K562 (cell line): Measurements from ENCODE around the gene ZNF787. TPM values are rescaled to one million over a fixed set of nuclear protein-coding genes. Genes with fewer than 3 reads are reported as not detected.
A peak's percentile ranks its signal among the peaks of the same experiment; 100 is the strongest.

Experiments used
- NR2C2 ChIP-seq, 2 experiments: fragments of 200-800 bp in 1 of 2; sonication (Bioruptor generic) in 1 of 2; sonication (generic) in 1 of 2; formaldehyde crosslinking in 1 of 2; IDR thresholded peaks; 2 replicates each; pipeline versions ENCODE4 v1.6.1 to v1.8.0; 2016 to 2022; ENCODE audit warnings: mild to moderate bottlenecking in 1 of 2, missing compliant biosample characterization in 1 of 2, missing genetic modification characterization in 1 of 2, missing genetic modification reagents in 1 of 2
- PML ChIP-seq: IDR thresholded peaks from 2 replicates; pipeline ENCODE4 v1.6.1; 2012; ENCODE audit warnings: low read length, inconsistent platforms
- POLR2AphosphoS5 ChIP-seq: IDR thresholded peaks from 2 replicates; pipeline ENCODE4 v1.6.1; 2011; ENCODE audit warnings: mild to moderate bottlenecking, low read depth, low read length, moderate library complexity; ENCODE audit not compliant: control insufficient read depth, insufficient read depth
- POLR3A ChIP-seq: IDR thresholded peaks from 2 replicates; pipeline ENCODE4 v1.6.1; 2011; ENCODE audit warnings: borderline replicate concordance, mild to moderate bottlenecking, moderate library complexity; ENCODE audit not compliant: insufficient read length, insufficient read depth; ENCODE audit errors: extremely low read depth
- PTTG1 ChIP-seq: fragments of 450-650 bp; IDR thresholded peaks from 2 replicates; pipeline ENCODE4 v1.6.1; 2016; ENCODE audit warnings: low read depth, mild to moderate bottlenecking, missing genetic modification characterization, missing compliant biosample characterization
- RBBP5 ChIP-seq: fragments of 200-600 bp; sonication (generic); IDR thresholded peaks from 2 replicates; pipeline ENCODE4 v1.6.1; 2012; ENCODE audit warnings: borderline replicate concordance, mild to moderate bottlenecking, low read length, control low read depth, inconsistent platforms; ENCODE audit not compliant: insufficient read depth, poor library complexity, severe bottlenecking
- RBM22 ChIP-seq: fragments of 200-400 bp; formaldehyde crosslinking; IDR thresholded peaks from 2 replicates; pipeline ENCODE4 v1.6.1; 2018; ENCODE audit warnings: low read length, low read depth; ENCODE audit not compliant: poor library complexity, severe bottlenecking
- ZNF589 ChIP-seq: fragments of 200-800 bp; sonication (Bioruptor generic); IDR thresholded peaks from 2 replicates; pipeline ENCODE4 v1.6.1; 2016; ENCODE audit warnings: low read depth, missing genetic modification characterization, missing compliant biosample characterization
- ZZZ3 ChIP-seq: fragments of 450-650 bp; IDR thresholded peaks from 2 replicates; pipeline ENCODE4 v1.6.1; 2016; ENCODE audit warnings: antibody characterized with exemption, mild to moderate bottlenecking, moderate library complexity
- polyA plus RNA-seq, 8 experiments: library from polyadenylated mRNA; depleted of rRNA in 4 of 8; stranded (reverse) in 5 of 8; unstranded in 3 of 8; fragments of >200 nt; fragmentation: Nextera tagmentation in 2 of 8; fragmentation: Illumina TruSeq in 1 of 8; extraction: Ambion mirVana in 2 of 8; extraction: Trizol in 1 of 8; gene quantifications; 2 replicates each; pipeline versions ENCODE4 v1.2.1 to v1.2.3, GENCODE V29; 2011 to 2014; ENCODE audit warnings: inconsistent platforms in 1 of 8, missing spikeins in 1 of 8
- total RNA-seq, 7 experiments: library from RNA; depleted of rRNA in 6 of 7; stranded (reverse); fragments of >200 nt in 6 of 7; fragmentation: Illumina TruSeq in 2 of 7; extraction: Trizol in 2 of 7; gene quantifications; 2 replicates each; pipeline versions ENCODE4 v1.2.1 to v1.2.3, GENCODE V29; 2011 to 2021; ENCODE audit warnings: low replicate concordance in 1 of 7
- TF ChIP-seq, protein P1 (sequence below): fragments of 250-450 bp; sonication (Bioruptor Pico); IDR thresholded peaks from 2 replicates; pipeline ENCODE4 v1.8.0; 2021; ENCODE audit warnings: borderline replicate concordance, mild to moderate bottlenecking, moderate library complexity; ENCODE audit not compliant: poor library complexity, severe bottlenecking
- TF ChIP-seq, protein P2 (sequence below): fragments of 450-650 bp; IDR thresholded peaks from 2 replicates; pipeline ENCODE4 v1.6.1; 2016; ENCODE audit warnings: missing biosample characterization, missing genetic modification characterization
- TF ChIP-seq, protein P3 (sequence below): fragments of 200-600 bp; sonication (generic); IDR thresholded peaks from one replicate; pipeline ENCODE4 v1.6.1; 2012; ENCODE audit warnings: mild to moderate bottlenecking, low read depth, low read length, inconsistent platforms

The ZNF787 gene
- total and polyA plus RNA-seq, 9 of the 15 experiments (the other 6 are each of a cell fraction or from before 2014, with no cell fraction given): 0.45 to 77.6 (median 7.3) TPM

DNA sequence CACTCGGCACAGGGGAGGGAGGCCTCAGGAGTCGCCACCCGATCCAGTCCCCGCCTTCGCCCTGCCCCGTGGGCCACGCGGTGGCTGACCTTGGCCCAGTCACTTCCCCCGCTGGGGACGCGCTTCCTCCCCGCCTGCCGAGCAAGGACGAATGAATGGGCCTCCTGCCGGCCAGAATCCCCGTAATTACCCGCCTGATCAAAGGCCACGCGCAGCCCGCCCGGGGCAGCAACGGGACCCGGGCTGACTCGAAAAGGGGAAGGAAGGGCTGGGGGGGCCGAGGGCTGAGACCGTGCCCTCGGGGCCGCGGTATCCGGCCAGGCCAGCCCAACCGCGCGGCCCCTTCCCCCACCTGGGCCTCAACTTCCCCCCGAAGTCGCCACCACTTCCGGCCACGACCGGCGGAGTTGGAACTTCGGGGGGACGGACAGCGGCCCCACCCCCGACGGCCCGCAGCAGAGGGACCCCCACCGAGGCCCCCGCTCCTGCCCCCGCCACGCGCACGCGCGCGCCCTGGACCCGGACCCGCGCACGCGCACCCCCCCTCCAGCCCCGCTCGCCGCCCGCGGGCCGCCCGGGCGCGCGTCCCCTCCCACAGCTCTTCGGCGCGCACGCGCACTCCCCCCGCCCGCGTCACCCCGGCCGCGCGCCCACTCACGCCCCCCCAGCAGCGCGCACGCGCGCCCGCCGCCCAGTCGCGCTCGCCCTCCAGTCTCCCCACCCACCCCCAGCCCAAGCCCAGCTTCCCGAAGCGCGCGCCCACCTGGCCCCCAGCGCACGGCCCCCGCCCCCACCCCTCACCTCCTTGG, 520 bp downstream of the ZNF787 start (continued):
- peak; percentile 80; the same call in 1 of the 2 replicates for TF ChIP-seq ZNF589 (CRISPR knock-in tag)
- TF ChIP-seq, protein P1, sequence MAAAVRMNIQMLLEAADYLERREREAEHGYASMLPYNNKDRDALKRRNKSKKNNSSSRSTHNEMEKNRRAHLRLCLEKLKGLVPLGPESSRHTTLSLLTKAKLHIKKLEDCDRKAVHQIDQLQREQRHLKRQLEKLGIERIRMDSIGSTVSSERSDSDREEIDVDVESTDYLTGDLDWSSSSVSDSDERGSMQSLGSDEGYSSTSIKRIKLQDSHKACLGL (CRISPR knock-in tag): no peak
- TF ChIP-seq PTTG1: no peak
- no peak for TF ChIP-seq ZZZ3
- TF ChIP-seq, protein P2, sequence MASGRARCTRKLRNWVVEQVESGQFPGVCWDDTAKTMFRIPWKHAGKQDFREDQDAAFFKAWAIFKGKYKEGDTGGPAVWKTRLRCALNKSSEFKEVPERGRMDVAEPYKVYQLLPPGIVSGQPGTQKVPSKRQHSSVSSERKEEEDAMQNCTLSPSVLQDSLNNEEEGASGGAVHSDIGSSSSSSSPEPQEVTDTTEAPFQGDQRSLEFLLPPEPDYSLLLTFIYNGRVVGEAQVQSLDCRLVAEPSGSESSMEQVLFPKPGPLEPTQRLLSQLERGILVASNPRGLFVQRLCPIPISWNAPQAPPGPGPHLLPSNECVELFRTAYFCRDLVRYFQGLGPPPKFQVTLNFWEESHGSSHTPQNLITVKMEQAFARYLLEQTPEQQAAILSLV (tag): no peak
- TF ChIP-seq RBM22: peak; percentile 91
- TF ChIP-seq PML: 0 out of 2 replicates have a peak, but pooled peaks have one; percentile 18
- TF ChIP-seq POLR3A: no peak
- TF ChIP-seq, protein P3, sequence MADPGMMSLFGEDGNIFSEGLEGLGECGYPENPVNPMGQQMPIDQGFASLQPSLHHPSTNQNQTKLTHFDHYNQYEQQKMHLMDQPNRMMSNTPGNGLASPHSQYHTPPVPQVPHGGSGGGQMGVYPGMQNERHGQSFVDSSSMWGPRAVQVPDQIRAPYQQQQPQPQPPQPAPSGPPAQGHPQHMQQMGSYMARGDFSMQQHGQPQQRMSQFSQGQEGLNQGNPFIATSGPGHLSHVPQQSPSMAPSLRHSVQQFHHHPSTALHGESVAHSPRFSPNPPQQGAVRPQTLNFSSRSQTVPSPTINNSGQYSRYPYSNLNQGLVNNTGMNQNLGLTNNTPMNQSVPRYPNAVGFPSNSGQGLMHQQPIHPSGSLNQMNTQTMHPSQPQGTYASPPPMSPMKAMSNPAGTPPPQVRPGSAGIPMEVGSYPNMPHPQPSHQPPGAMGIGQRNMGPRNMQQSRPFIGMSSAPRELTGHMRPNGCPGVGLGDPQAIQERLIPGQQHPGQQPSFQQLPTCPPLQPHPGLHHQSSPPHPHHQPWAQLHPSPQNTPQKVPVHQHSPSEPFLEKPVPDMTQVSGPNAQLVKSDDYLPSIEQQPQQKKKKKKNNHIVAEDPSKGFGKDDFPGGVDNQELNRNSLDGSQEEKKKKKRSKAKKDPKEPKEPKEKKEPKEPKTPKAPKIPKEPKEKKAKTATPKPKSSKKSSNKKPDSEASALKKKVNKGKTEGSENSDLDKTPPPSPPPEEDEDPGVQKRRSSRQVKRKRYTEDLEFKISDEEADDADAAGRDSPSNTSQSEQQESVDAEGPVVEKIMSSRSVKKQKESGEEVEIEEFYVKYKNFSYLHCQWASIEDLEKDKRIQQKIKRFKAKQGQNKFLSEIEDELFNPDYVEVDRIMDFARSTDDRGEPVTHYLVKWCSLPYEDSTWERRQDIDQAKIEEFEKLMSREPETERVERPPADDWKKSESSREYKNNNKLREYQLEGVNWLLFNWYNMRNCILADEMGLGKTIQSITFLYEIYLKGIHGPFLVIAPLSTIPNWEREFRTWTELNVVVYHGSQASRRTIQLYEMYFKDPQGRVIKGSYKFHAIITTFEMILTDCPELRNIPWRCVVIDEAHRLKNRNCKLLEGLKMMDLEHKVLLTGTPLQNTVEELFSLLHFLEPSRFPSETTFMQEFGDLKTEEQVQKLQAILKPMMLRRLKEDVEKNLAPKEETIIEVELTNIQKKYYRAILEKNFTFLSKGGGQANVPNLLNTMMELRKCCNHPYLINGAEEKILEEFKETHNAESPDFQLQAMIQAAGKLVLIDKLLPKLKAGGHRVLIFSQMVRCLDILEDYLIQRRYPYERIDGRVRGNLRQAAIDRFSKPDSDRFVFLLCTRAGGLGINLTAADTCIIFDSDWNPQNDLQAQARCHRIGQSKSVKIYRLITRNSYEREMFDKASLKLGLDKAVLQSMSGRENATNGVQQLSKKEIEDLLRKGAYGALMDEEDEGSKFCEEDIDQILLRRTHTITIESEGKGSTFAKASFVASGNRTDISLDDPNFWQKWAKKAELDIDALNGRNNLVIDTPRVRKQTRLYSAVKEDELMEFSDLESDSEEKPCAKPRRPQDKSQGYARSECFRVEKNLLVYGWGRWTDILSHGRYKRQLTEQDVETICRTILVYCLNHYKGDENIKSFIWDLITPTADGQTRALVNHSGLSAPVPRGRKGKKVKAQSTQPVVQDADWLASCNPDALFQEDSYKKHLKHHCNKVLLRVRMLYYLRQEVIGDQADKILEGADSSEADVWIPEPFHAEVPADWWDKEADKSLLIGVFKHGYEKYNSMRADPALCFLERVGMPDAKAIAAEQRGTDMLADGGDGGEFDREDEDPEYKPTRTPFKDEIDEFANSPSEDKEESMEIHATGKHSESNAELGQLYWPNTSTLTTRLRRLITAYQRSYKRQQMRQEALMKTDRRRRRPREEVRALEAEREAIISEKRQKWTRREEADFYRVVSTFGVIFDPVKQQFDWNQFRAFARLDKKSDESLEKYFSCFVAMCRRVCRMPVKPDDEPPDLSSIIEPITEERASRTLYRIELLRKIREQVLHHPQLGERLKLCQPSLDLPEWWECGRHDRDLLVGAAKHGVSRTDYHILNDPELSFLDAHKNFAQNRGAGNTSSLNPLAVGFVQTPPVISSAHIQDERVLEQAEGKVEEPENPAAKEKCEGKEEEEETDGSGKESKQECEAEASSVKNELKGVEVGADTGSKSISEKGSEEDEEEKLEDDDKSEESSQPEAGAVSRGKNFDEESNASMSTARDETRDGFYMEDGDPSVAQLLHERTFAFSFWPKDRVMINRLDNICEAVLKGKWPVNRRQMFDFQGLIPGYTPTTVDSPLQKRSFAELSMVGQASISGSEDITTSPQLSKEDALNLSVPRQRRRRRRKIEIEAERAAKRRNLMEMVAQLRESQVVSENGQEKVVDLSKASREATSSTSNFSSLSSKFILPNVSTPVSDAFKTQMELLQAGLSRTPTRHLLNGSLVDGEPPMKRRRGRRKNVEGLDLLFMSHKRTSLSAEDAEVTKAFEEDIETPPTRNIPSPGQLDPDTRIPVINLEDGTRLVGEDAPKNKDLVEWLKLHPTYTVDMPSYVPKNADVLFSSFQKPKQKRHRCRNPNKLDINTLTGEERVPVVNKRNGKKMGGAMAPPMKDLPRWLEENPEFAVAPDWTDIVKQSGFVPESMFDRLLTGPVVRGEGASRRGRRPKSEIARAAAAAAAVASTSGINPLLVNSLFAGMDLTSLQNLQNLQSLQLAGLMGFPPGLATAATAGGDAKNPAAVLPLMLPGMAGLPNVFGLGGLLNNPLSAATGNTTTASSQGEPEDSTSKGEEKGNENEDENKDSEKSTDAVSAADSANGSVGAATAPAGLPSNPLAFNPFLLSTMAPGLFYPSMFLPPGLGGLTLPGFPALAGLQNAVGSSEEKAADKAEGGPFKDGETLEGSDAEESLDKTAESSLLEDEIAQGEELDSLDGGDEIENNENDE: peak; percentile 46
- no peak for TF ChIP-seq NR2C2 (CRISPR knock-in tag; IDR thresholded peaks at IDR 0.05)
- no peak for TF ChIP-seq NR2C2 (tag; IDR thresholded peaks at IDR 0.05)
- TF ChIP-seq RBBP5: peak; percentile 63
- TF ChIP-seq POLR2AphosphoS5: 0 out of 2 replicates have a peak, but pooled peaks have one; percentile 49
